Measurements from ENCODE around the gene BTNL9.
"Not testable (repeated sequence)": the region's sequence is repeated elsewhere in the genome, so short reads cannot be mapped to it uniquely, and the experiment has no call there.

- TF ChIP-seq POLR2A (IDR thresholded peaks at IDR 0.05); CTCF (IDR thresholded peaks at IDR 0.05 in 4 of 5, conservative IDR thresholded peaks at IDR 0.05 in 1 of 5): not testable (repeated sequence)
Observed at GRCh38 chr5:181045857-181046256, 5.8 kb downstream of the BTNL9 start.
